GM12865 (cell line): ENCODE measurements around the gene TUNAR.

Experiments used
- DNase-seq: peaks from one replicate; pipeline ENCODE4 v3.0.0; 2010; ENCODE audit warnings: low read depth
- H3K4me3 ChIP-seq: 2 replicates; pipeline ENCODE4 v1.5.1; 2011; ENCODE audit warnings: mild to moderate bottlenecking, low read depth, low read length, control low read depth
- CTCF ChIP-seq: IDR thresholded peaks from 2 replicates; pipeline ENCODE4 v1.5.1; 2011; ENCODE audit warnings: low read length, control low read depth, low read depth, inconsistent platforms; ENCODE audit not compliant: insufficient read depth; ENCODE audit errors: missing control alignments

The TUNAR gene

GRCh38 chr14:95892142-95892541 lies 15.5 kb downstream of the TUNAR start:
- TF ChIP-seq CTCF: no peak
- H3K4me3 ChIP-seq: no peak overlapping the region
- DNase-seq: no peak

- DNase-seq: peak; percentile 51
- no peak overlapping the region for H3K4me3 ChIP-seq
Observed at GRCh38 chr14:95895720-95896119, 19.1 kb downstream of the TUNAR start.

GRCh38 chr14:95896498-95897135 lies 20.0 kb downstream of the TUNAR start:
- no peak for DNase-seq
- no peak for TF ChIP-seq CTCF
- H3K4me3 ChIP-seq: no peak overlapping the region

More at GRCh38 chr14:95895720-95896119, 19.1 kb downstream of the TUNAR start:
- TF ChIP-seq CTCF: peak; percentile 38

- TF ChIP-seq CTCF: no peak
Observed at GRCh38 chr14:95897280-95897679, 20.6 kb downstream of the TUNAR start.

GRCh38 chr14:95901054-95901453 lies 24.4 kb downstream of the TUNAR start:
- no peak overlapping the region for H3K4me3 ChIP-seq
- no peak for DNase-seq
- TF ChIP-seq CTCF: no peak

More at GRCh38 chr14:95897280-95897679, 20.6 kb downstream of the TUNAR start:
- no peak overlapping the region for H3K4me3 ChIP-seq
- DNase-seq: no peak

GRCh38 chr14:95902273-95902826 lies 25.7 kb downstream of the TUNAR start:
- no peak overlapping the region for H3K4me3 ChIP-seq
- no peak for TF ChIP-seq CTCF
- DNase-seq: no peak

GRCh38 chr14:95903165-95903564 lies 26.5 kb downstream of the TUNAR start:
- no peak overlapping the region for H3K4me3 ChIP-seq
- DNase-seq: no peak
- TF ChIP-seq CTCF: no peak
